Left lung (tissue), 10 donors: ENCODE data around the gene EFNA5. TPM values are rescaled to one million over a fixed set of nuclear protein-coding genes. Genes with fewer than 3 reads are reported as not detected.

Experiments used
- ATAC-seq: fragments of 200-7000 bp; cut with Tn5 transposase; one replicate; pipeline ENCODE4 v1.9.1; 2020; ENCODE audit warnings: moderate library complexity
- DNase-seq, 4 donors: peaks; one replicate each; pipeline ENCODE4 v3.0.0-alpha.2; 2013 to 2020
- H3K27ac ChIP-seq, 2 donors: fragments of 200-600 bp; sonication (generic) in 1 of 2; one replicate each; pipeline versions ENCODE4 v1.5.0 to v1.8.0; 2020 to 2021
- H3K27me3 ChIP-seq, 2 donors: fragments of 200-600 bp; sonication (generic) in 1 of 2; one replicate each; pipeline versions ENCODE4 v1.5.0 to v1.8.0; 2020 to 2021
- H3K36me3 ChIP-seq, 2 donors: fragments of 200-600 bp; sonication (generic) in 1 of 2; one replicate each; pipeline versions ENCODE4 v1.5.0 to v1.8.0; 2020 to 2021
- H3K4me1 ChIP-seq, 2 donors: fragments of 200-600 bp; one replicate each; pipeline ENCODE4 v1.8.0; 2021
- H3K4me3 ChIP-seq, 2 donors: fragments of 200-600 bp; sonication (generic) in 1 of 2; one replicate each; pipeline versions ENCODE4 v1.5.0 to v1.8.0; 2020 to 2021; ENCODE audit warnings: mild to moderate bottlenecking in 1 of 2
- H3K9me3 ChIP-seq, 2 donors: fragments of 200-600 bp; sonication (generic) in 1 of 2; one replicate each; pipeline versions ENCODE4 v1.5.0 to v1.8.0; 2020 to 2021
- CTCF ChIP-seq, 2 donors: fragments of 200-600 bp; sonication (generic) in 1 of 2; IDR thresholded peaks; one replicate each; pipeline versions ENCODE4 v1.5.0 to v1.8.0; 2021; ENCODE audit warnings: antibody characterized with exemption in 2 of 2
- intact Hi-C, 2 donors: fragments of 100-400 bp; cut with DNase I; formaldehyde crosslinking; loops; one replicate each; pipeline versions ENCODE4 v1.11.2 to v1.14.2; 2022
- polyA plus RNA-seq, 6 donors: library from polyadenylated mRNA; unstranded; fragments of 120-200 nt; gene quantifications; one replicate each; pipeline ENCODE4 v1.2.1, GENCODE V29; 2013; ENCODE audit not compliant: insufficient read length in 6 of 6
- total RNA-seq, 2 donors: library from RNA; stranded (reverse); fragmentation: NEBNext Ultra II Directional; extraction: Animal tissue kit (Norgen Biotek cat#: 25700); gene quantifications; one replicate each; pipeline ENCODE4 v1.2.1, GENCODE V29; 2021
- donor health status: DM: no; HTN: yes; CAD: no.
- donor health status: DM: no; HTN: no; CAD: no.

EFNA5 gene
- total and polyA plus RNA-seq, 8 donors = 8.8 to 28.3 (median 22.8) TPM

- peak in 2 of 4 donors; percentile 67 to 68 for DNase-seq
Measured at GRCh38 chr5:107542428-107542827, 128.3 kb downstream of the EFNA5 start.

GRCh38 chr5:107541400-107541799 lies 129.3 kb downstream of the EFNA5 start:
- no peak for TF ChIP-seq CTCF (IDR thresholded peaks at IDR 0.05)
- Histone ChIP-seq H3K27ac (no peak overlapping the region), H3K4me3 (no peak overlapping the region), H3K9me3 (no peaks in the 10 kb centered on the region), H3K36me3 (no peaks in the 10 kb centered on the region), H3K27me3 (no peaks in the 10 kb centered on the region), H3K4me1 (peaks cover 7 to 8% of the 10 kb centered on the region in 2 donors)
- ATAC-seq = no peak
- intact Hi-C loops = no loop called here
- no peak for DNase-seq

More at GRCh38 chr5:107542428-107542827, 128.3 kb downstream of the EFNA5 start:
- Histone ChIP-seq H3K36me3 (no peaks in the 10 kb centered on the region), H3K4me1 (peaks cover 7 to 8% of the 10 kb centered on the region in 2 donors), H3K27me3 (no peaks in the 10 kb centered on the region), H3K4me3 (no peak overlapping the region), H3K27ac (peak overlapping the region; percentile 47 to 53), H3K9me3 (no peaks in the 10 kb centered on the region)
- peak; percentile 57 for ATAC-seq
- intact Hi-C loops = no loop called here
- TF ChIP-seq CTCF (IDR thresholded peaks at IDR 0.05) = no peak

- Histone ChIP-seq H3K27me3 (no peaks in the 10 kb centered on the region), H3K9me3 (no peaks in the 10 kb centered on the region), H3K27ac (no peak overlapping the region), H3K4me1 (peaks cover 6 to 7% of the 10 kb centered on the region in 2 donors), H3K36me3 (no peaks in the 10 kb centered on the region), H3K4me3 (no peak overlapping the region)
- ATAC-seq (no peak), DNase-seq (no peak)
- no peak for TF ChIP-seq CTCF (IDR thresholded peaks at IDR 0.05)
- intact Hi-C loops = no loop called here
Measured at GRCh38 chr5:107539726-107540330, 130.9 kb downstream of the EFNA5 start.

GRCh38 chr5:107538805-107539445 lies 131.8 kb downstream of the EFNA5 start:
- Histone ChIP-seq H3K4me1 (peaks cover 6 to 7% of the 10 kb centered on the region in 2 donors), H3K4me3 (no peak overlapping the region), H3K27me3 (no peaks in the 10 kb centered on the region), H3K27ac (no peak overlapping the region), H3K9me3 (no peaks in the 10 kb centered on the region), H3K36me3 (no peaks in the 10 kb centered on the region)
- no peak for TF ChIP-seq CTCF (IDR thresholded peaks at IDR 0.05)
- ATAC-seq = no peak
- no peak for DNase-seq
- intact Hi-C loops = no loop called here

GRCh38 chr5:107538331-107538730 lies 132.4 kb downstream of the EFNA5 start:
- no peak overlapping the region for H3K27ac ChIP-seq
- no peaks in the 10 kb centered on the region for H3K27me3 ChIP-seq
- no peak overlapping the region for H3K4me3 ChIP-seq
- intact Hi-C loops = no loop called here
- no peaks in the 10 kb centered on the region for H3K36me3 ChIP-seq
- no peak for DNase-seq
- no peak for TF ChIP-seq CTCF (IDR thresholded peaks at IDR 0.05)
- no peak for ATAC-seq
- peaks cover 3 to 6% of the 10 kb centered on the region in 2 donors for H3K4me1 ChIP-seq
- no peaks in the 10 kb centered on the region for H3K9me3 ChIP-seq
